ENCODE measurements around the gene RBM17. TPM values are rescaled to one million over a fixed set of nuclear protein-coding genes. Genes with fewer than 3 reads are reported as not detected.

The RBM17 gene
- total RNA-seq, 4 donors from 2014 or later = 42.3 to 134 (median 87.6) TPM

- TF ChIP-seq CTCF (IDR thresholded peaks at IDR 0.05; ENCODE audit: low read depth) = no peak
Measured at GRCh38 chr10:6083523-6084475, 5.0 kb upstream of the RBM17 start.

GRCh38 chr10:6086375-6087233, 2.2 kb upstream of the RBM17 start:
- TF ChIP-seq CTCF (IDR thresholded peaks at IDR 0.05; ENCODE audit: low read depth) = no peak

- TF ChIP-seq CTCF (IDR thresholded peaks at IDR 0.05; ENCODE audit: low read depth) = no peak
Measured at GRCh38 chr10:6089334-6090219, 743 bp downstream of the RBM17 start.

- TF ChIP-seq CTCF (IDR thresholded peaks at IDR 0.05; ENCODE audit: low read depth) = no peak
Measured at GRCh38 chr10:6091630-6092029, 2.8 kb downstream of the RBM17 start.

GRCh38 chr10:6092731-6093130, 3.9 kb downstream of the RBM17 start:
- no peak for TF ChIP-seq CTCF (IDR thresholded peaks at IDR 0.05; ENCODE audit: low read depth)

- TF ChIP-seq CTCF (IDR thresholded peaks at IDR 0.05; ENCODE audit: low read depth) = no peak
Measured at GRCh38 chr10:6095810-6096570, 7.2 kb downstream of the RBM17 start.

Measured in subcutaneous adipose tissue (tissue), 4 donors.